RWPE2 (cell line): Measurements from ENCODE around the gene MORC2.

ENCODE experiments used
- ATAC-seq: fragments of 200-7000 bp; cut with Tn5 transposase; 3 replicates; pipeline ENCODE4 v1.9.1; 2021; ENCODE audit warnings: low read depth
- DNase-seq: peaks from one replicate; pipeline ENCODE4 v3.0.0-alpha.2; 2020; ENCODE audit warnings: low spot score
- H3K27ac ChIP-seq: fragments of 450-650 bp; 2 replicates; pipeline ENCODE4 v1.5.1; 2017; ENCODE audit warnings: mild to moderate bottlenecking; ENCODE audit not compliant: poor library complexity, severe bottlenecking
- H3K27me3 ChIP-seq: fragments of 250-450 bp; sonication (Bioruptor Pico); 2 replicates; pipeline ENCODE4 v1.5.1; 2021; ENCODE audit warnings: mild to moderate bottlenecking, moderate library complexity; ENCODE audit not compliant: insufficient read depth, poor library complexity, severe bottlenecking
- H3K36me3 ChIP-seq: fragments of 250-450 bp; sonication (Bioruptor Pico); 2 replicates; pipeline ENCODE4 v1.5.1; 2020; ENCODE audit warnings: low read depth, mild to moderate bottlenecking, moderate library complexity
- H3K4me1 ChIP-seq: fragments of 250-450 bp; sonication (Bioruptor Pico); 2 replicates; pipeline ENCODE4 v1.5.1; 2021; ENCODE audit warnings: mild to moderate bottlenecking, moderate library complexity; ENCODE audit not compliant: insufficient read depth, poor library complexity, severe bottlenecking
- H3K4me3 ChIP-seq: fragments of 250-450 bp; sonication (Bioruptor Pico); 2 replicates; pipeline ENCODE4 v1.5.1; 2021; ENCODE audit warnings: mild to moderate bottlenecking, moderate library complexity; ENCODE audit not compliant: severe bottlenecking
- H3K9me3 ChIP-seq: fragments of 250-450 bp; sonication (Bioruptor Pico); 2 replicates; pipeline ENCODE4 v1.5.1; 2021; ENCODE audit warnings: mild to moderate bottlenecking, moderate library complexity; ENCODE audit not compliant: severe bottlenecking
- TF ChIP-seq, protein P1 (sequence below): fragments of 450-650 bp; IDR thresholded peaks from one replicate; pipeline ENCODE4 v1.5.1; 2017; ENCODE audit warnings: mild to moderate bottlenecking, moderate library complexity; ENCODE audit not compliant: poor library complexity, severe bottlenecking

MORC2 gene

DNA sequence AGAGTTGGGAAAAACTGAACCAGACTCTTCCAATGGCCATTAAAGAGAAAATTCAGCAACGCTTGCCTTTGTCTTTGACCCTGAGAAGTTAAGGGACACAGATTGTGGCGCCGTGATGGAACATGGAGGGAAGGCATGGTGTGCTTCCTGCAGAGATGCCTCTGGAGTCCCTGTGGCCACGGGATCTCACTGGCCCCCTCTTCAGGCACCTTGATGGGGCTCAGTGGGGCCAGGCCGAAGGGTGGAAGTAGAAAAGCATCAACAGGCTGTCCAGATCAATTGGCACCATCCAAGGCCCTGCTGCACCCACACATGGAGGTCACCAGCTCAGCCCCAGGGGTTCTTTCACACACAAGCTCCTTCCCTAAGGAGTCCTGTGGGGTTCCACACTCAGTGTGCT is 42.9 kb downstream of the MORC2 start:
- TF ChIP-seq, protein P1, sequence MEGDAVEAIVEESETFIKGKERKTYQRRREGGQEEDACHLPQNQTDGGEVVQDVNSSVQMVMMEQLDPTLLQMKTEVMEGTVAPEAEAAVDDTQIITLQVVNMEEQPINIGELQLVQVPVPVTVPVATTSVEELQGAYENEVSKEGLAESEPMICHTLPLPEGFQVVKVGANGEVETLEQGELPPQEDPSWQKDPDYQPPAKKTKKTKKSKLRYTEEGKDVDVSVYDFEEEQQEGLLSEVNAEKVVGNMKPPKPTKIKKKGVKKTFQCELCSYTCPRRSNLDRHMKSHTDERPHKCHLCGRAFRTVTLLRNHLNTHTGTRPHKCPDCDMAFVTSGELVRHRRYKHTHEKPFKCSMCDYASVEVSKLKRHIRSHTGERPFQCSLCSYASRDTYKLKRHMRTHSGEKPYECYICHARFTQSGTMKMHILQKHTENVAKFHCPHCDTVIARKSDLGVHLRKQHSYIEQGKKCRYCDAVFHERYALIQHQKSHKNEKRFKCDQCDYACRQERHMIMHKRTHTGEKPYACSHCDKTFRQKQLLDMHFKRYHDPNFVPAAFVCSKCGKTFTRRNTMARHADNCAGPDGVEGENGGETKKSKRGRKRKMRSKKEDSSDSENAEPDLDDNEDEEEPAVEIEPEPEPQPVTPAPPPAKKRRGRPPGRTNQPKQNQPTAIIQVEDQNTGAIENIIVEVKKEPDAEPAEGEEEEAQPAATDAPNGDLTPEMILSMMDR = no peak
- Histone ChIP-seq H3K27ac (no peak overlapping the region), H3K4me3 (no peak overlapping the region), H3K9me3 (no peaks in the 10 kb centered on the region), H3K36me3 (peaks cover 26% of the 10 kb centered on the region), H3K4me1 (no peaks in the 10 kb centered on the region), H3K27me3 (no peaks in the 10 kb centered on the region)
- DNase-seq = no peak
- ATAC-seq = no peak

DNA sequence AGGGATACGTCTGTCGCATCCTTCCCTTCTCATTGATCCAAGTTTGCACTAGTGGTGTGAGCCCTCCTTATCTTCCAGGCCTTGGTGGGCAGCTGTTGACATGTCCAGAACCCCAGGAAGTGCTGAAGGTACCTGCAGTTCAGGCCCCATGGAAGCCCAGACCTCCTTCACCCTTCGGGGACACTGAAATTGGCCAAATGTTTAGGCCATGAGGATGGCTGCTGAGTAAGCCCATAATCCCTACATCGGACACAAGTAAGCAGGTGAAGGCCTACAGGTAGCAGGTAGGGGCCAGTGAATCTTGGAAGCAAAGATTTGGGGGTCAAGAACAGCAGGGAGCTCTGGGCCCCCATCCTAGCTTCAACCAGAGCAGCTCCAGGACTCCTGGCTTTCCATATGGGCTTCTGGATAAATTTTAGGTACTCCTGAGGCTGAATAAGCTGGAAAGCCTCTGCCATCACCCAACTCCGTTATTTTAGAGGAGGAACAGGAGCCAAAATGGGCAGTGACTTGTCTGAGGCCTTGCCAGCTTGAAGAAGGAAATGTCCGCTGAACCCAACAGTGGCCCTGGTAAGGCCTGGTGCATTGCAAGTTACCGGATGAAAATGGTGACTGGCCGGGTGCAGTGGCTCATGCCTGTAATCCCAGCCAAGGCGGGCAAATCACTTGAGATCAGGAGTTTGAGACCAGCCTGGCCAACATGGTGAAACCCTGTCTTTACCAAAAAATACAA is 45.2 kb downstream of the MORC2 start:
- DNase-seq (no peak), ATAC-seq (no peak)
- Histone ChIP-seq H3K9me3 (no peaks in the 10 kb centered on the region), H3K4me3 (no peak overlapping the region), H3K27ac (no peak overlapping the region), H3K4me1 (no peaks in the 10 kb centered on the region), H3K36me3 (peaks cover 9% of the 10 kb centered on the region; the same call in 1 of the 2 replicates), H3K27me3 (no peaks in the 10 kb centered on the region)
- TF ChIP-seq, protein P1 = no peak

DNA sequence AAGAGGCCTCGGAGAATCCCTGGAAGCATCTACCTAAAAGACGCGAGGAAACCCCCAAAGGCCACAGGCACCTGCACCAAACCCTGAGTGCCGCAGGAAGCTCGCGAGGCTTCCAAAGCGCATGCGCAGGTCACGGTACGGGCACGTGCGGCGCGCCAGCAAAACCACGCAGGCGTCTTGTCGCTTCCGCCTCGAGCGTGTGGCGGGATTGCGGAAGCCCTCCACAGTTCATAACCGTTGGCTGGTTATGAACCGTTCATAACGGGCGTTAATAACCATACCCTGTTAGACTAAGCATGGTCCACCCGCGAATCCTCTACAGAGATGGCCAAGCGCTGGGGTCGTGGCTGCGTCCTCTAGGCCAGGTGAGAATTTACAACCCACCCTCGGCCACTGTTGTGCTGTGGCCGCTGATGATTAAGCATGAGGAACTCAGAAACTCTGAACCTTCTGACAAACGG is 46.4 kb downstream of the MORC2 start:
- no peak for DNase-seq
- Histone ChIP-seq H3K36me3 (peaks cover 4% of the 10 kb centered on the region; the same call in 1 of the 2 replicates), H3K27me3 (no peaks in the 10 kb centered on the region), H3K4me1 (no peaks in the 10 kb centered on the region), H3K4me3 (no peak overlapping the region), H3K9me3 (no peaks in the 10 kb centered on the region), H3K27ac (no peak overlapping the region)
- ATAC-seq = no peak
- TF ChIP-seq, protein P1 = no peak

DNA sequence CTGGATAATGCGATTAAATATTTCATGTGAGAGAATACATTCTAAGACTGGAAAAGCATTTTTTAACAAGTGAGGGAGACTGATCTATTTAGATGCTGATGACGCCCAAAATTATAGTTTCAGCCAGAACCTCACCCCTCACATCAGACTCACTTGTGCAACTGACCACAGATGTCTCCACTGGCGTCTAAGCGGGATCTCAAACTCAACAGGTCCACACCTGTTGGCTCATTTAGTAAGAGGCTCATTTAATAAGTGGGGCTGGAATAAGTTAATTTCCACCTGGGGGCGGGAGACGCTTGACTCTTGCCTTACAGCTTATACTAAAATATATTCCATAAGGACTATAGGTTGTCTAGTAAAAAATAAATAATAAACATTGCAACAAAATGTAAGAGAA is 47.5 kb downstream of the MORC2 start:
- no peak overlapping the region for H3K27ac ChIP-seq

More for the DNA sequence above, 47.5 kb downstream of the MORC2 start:
- TF ChIP-seq, protein P1 = no peak
- no peak for ATAC-seq
- Histone ChIP-seq H3K36me3 (no peaks in the 10 kb centered on the region; the same call in 1 of the 2 replicates), H3K4me3 (no peak overlapping the region), H3K9me3 (no peaks in the 10 kb centered on the region), H3K27me3 (no peaks in the 10 kb centered on the region), H3K4me1 (no peaks in the 10 kb centered on the region)
- no peak for DNase-seq
